B cell (primary cell): ENCODE results near the gene BUB1.

ENCODE experiments used
- CTCF ChIP-seq: fragments of 200-600 bp; IDR thresholded peaks from one replicate; pipeline ENCODE4 v1.8.0; 2022; ENCODE audit warnings: antibody characterized with exemption, mild to moderate bottlenecking
- EZH2 ChIP-seq: IDR thresholded peaks from 2 replicates; pipeline ENCODE4 v1.6.1; 2012; ENCODE audit warnings: borderline replicate concordance, low read depth, mild to moderate bottlenecking, moderate library complexity, low read length; ENCODE audit not compliant: insufficient read depth, poor library complexity, severe bottlenecking

- TF ChIP-seq CTCF (no peak), EZH2 (no peak)
These were observed 783 bp downstream of the BUB1 start for GRCh38 chr2:110677080-110677479.
